Stimulated activated CD8-positive, alpha-beta memory T cell treated with anti-CD3 and anti-CD28 coated beads, Interleukin-4, amount 100 ng/mL, for 48 hours (primary cell): ENCODE data around the gene PRUNE1.

ENCODE experiments used
- DNase-seq: peaks from one replicate; pipeline ENCODE4 v3.0.0-alpha.2; 2020

Gene PRUNE1

DNA sequence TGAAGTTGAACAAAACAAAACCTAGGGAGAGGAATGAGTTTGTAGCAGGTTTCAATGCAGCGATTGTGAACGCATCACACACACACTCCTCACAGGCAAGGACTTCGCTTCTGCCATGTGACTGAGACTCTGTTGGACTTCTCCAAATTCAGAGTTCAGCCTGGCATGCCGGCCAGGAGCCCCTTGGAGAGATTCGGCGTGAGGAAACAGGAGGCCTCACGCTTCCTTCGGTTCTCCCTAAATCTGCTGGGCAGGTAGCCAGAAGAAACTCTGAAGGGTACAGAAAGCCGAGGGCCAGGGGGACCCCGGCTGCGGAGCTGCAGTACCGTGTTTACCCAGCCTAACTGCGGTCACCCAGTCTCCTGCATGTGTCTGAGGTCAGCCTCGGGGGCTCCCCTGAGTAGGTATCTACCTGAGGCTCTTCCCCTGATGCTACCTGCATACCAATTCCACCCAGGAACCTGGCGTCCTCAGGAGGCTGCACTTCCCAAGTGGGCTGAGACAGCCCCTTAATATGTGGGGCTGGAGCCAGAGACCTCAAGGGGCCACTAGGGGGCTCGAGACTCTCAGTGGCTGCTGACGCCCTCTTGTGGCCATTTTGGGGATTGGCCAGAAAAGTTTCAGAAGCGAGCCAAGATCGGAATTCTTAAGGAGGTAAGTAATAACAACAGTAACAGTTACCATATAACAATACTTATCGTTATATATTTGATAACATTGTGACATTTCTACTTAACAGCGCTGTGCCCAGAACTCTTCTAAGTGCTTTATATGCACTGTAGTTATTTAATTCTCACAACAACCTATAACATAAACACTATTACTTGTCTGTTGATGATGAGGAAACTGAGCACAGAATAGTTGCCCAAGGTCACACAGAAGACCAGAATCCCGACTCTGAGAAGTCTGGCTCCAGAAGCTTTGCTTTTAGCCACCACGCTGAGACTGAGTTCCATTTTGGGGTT, 28.9 kb upstream of the PRUNE1 start:
- peak; percentile 94 for DNase-seq

DNA sequence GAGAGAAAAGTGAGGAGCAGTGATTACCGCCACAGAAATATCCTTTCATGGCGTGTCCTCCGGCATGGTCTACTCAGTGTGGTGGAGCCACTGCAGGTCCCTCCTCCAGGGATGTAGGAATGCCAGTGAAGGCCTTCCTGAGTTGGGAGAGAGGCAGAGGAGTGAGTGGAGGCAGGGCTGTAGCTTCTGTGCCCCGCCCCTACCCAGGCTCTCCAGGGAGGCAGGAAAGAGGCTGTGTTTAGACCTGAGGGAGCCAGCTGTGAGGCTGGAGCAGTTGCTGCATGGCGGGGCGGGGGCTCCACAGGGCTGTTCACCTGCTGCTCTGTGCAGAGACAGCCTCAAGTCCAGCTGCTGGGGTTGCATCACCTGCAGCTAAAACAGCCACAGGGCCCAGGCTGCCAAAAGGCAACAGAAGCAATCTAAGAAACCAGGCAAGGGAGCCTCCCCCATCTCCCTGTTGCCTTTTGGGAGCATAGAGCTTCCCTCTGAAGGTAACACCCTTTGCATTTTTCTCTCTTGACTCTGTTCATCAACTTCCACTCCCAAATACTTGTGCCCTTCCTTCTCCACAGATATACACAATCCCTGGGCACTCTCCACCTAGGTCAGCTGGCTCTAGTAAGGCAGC, 27.0 kb upstream of the PRUNE1 start:
- DNase-seq, result no peak

DNA sequence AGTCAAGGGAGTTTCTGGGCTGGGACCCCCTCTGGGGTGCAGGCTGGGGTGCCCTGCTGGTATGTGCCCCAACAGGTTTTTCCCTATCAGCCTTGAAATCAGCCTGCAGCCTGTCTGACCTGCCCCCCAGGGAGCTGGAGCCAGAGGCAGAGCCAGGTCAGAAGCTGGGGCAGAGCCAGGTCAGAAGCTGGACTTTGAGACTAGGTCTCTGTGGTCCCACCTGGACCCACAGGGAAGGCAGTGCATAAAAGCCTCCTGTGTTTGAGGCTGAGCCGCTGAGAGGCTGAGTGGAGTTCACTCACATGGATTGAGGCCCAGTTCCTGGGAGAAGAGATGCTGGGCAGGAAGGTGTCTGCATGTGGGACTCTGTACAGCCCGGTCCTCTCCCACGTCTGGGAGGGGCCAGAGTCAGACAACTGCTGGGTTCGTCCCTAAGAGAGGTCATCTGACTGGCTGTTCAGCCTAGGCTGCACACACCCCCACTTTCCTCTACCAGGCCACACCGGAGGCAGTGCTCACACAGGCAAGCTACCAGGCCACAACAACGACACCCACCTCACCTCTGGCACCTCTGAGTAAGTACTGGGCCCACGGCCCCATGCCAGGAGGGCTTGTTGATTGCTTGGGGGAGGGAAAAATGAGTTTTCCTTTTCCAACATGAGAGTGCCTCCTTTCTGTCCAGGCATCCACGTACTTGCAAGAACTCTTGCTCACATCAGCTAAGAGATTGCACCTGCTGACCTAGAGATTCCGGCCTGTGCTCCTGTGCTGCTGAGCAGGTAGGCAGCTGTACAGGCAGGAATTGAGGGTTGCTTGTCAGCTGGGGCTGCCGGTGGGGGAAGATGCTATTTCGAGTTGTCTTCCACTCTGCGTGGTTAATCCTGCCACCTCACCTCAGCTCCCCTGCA, 26.2 kb upstream of the PRUNE1 start, which contains the start of gene ANXA9:
TSS of gene ANXA9 (plus strand) at position 488 of the 908 bp plus-strand sequence. CDS start 814 bp downstream, outside the sequence.
- no peak for DNase-seq

DNA sequence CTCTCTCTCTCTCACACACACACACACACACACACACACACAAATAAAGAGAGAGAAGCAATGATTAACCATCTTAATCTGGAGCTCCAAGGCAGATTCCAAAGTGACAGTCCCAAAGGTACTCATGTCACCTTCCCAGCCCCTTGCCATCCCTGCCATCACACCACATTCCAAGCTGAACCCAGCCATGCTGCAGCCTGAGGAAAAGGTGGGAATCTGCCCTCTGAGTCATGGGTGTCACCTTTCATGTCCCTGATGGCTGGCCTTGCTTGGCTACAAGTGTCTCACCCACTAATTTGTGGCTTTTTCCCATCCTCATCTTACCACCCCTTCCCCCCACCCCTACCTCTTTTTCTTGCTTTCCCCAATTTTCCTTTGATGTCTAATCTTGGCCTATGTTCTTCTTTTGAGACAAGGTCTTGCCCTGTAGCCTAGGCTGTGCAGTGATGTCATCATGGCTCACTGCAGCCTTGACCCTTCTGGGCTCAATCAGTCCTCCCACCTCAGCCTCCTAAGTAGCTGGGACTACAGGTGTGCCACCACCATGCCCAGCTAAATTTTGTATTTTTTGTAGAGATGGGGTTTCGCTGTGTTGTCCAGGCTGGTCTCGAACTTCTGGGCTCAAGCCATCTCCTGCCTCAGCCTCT, 22.9 kb upstream of the PRUNE1 start:
- DNase-seq, result no peak

DNA sequence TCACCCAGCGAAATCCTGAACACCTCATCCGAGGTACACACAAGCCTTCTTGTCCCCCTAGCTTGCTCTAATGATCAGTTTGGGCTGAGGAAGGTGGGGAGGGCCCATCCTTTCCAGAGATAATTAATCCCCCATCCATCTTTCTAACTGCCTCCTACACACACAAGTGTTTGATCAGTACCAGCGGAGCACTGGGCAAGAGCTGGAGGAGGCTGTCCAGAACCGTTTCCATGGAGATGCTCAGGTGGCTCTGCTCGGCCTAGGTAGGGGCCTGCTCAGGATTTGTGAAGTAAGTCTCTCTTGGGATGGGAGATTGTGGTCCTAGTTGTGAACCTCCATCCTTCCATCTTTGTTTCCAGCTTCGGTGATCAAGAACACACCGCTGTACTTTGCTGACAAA, 20.3 kb upstream of the PRUNE1 start:
- DNase-seq, result no peak

DNA sequence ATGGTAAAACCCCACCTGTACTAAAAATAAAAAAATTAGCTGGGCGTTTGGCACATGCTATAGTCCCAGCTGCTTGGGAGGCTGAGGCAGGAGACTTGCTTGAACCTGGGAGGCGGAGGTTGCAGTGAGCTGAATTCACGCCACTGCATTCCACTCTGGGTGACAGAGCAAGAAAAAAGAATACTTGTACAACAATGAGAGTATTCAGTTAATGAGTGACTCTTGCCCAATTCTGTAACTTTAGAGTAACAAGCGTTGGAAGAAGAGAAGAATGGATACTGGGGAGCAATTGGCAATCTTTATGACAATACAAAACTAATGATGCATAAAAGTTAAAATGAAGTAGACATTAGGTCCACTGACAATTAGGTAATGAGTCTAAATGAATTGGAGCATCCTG, 15.6 kb upstream of the PRUNE1 start:
- no peak for DNase-seq

DNA sequence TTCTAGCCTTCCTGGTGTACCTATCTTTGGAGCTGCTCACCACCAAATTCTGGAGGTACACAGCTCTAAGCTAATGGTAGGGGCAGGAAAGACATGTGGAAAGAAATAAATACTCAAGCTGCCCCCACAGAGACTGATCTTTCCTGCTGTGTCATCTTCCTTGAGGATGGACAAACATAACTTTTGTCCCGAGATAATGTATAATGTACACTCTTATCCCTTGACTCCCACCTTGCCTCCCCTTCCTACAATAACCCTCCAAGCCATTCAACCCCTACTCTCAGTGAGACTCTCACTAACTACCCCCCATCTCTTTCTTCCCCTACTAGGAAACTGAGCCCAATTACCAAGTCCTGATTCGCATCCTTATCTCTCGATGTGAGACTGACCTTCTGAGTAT, 14.0 kb upstream of the PRUNE1 start:
- no peak for DNase-seq

DNA sequence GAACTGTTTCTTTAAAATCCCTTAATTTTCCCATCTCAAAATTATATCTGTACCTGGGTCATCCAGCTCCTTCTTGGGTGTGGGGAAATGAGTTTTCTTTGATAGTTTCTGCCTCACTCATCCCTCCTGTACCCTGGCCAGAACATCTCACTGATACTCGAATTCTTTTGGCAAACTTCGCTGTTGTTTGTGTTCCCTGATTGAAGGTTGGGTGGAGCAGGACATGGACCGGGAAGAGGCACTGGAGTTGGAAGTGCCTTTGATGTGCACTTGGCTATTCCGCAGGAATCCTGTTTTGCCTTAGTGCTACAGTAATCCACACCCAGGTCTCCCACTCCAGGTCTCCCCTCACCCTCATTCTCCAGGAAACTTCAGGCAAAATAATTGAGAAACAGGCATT, 12.8 kb upstream of the PRUNE1 start:
- no peak for DNase-seq

DNA sequence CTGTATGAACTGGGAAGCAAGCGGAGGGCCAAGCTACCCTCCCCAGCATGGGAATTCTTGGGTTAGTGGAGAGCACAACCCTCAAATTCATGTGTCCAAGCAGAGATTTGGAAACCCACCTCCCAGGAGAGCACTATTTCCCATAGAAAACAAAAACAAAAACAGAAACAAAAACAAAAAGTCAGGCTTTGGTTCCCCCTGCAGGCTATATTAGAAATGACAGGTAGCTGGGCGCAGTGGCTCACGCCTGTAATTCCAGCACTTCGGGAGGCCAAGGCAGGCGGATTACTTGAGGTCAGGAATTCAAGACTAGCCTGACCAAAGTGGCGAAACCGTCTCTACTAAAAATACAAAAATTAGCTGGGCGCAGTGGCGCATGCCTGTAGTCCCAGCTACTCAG, 12.4 kb upstream of the PRUNE1 start:
- DNase-seq, result no peak

DNA sequence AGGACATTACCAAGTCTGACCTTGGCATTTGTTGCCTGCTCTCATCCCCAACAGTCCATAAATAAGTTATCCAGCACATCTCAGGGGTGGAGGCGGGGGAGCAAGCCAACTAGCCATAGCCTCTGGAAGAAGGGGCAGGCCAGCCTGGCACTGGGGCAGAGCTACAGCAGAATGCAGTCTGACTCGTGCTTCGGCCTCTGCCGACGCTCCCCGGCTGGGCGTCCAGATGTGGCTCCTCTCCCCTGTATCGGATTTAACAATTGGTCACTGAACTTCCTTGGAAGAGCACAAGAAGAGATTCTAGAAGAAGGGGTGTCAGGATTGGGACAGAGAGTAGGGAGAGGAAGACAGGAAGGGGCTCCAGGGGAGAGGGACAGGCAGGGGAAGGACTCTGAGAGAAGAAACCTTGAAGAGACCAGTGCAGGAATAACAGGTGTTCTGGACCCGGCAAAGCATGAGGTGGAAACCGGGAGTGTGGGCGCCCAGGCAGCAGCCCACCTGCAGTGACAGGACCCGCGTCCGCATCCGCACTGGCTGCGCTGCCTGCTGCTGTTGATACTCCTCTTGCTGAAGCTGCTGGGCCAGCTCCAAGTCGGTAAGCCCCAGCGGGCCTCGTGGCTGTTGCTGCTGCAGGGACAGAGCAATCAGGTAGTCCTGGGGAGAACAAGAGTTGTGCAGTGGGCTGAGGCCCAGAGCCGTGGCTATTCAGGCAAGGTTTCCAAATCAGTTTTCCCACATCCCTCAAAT, 10.9 kb upstream of the PRUNE1 start:
- DNase-seq, result no peak

DNA sequence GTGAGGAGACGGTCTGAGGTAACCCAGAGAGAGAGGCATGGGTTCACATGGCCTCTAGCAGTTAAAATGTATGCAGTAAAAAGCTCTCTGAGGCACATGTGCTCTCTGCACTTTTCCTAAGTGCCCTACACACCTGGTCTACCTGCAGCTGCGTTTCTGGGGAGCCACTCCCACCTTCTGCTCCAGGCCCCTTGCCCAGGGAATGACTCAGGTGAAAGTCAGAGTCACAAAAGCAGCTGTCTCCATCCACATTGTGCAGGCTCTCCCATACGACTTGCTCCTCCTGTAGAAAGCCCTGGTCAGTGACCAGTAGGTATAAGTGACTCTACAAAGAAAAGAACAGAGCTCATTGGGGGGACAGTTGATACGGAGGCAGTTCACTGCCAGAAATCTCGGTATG, 10.3 kb upstream of the PRUNE1 start:
- no peak for DNase-seq

DNA sequence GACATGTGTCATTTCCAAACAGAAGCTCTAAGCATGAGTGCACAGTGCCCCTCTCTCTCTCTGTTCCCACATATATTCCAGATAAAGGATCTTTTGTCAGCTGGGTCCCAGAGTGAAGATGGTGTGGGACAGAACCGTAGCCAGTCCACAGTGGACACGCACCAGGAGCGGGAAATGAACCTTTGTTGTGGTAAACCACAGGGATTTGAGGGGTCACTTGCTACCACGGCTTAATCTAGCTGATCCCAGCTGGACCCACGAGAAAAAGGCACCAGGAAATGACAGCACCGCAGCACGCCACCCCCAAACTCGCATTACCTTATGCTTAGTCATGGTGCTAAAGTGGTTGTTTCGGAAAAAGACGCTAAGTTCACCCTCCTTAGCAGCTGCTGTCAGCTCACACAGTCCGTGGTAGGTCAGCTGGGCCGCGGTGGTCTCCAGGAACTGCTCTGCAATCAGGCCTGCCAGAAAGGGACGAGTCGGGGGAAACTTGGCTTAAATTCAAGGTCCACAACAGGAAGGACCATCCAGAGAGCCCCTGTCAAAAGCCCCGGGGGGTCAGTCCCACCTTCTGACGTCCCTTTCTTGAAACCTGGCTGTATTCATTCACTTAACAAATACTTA, 9.1 kb upstream of the PRUNE1 start:
- peak; percentile 49 for DNase-seq

DNA sequence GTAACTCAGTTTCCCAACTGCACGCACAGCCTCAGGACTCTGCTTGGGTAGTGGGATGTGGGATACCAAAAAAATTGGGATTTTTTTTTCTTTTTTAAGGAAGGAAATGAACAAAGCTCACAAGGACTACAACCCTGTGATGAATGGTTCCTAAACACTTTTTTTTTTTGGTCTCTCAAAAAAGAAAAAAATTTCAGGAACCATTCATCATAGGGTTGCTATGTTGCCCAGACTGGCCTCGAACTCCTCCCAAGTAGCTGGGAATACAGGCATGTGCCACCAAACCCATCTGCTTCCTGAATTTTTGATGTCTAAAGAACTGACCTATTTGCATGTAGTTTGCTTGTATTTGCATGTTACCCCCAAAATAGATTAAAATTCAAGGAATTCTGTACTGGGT, 8.3 kb upstream of the PRUNE1 start:
- no peak for DNase-seq

DNA sequence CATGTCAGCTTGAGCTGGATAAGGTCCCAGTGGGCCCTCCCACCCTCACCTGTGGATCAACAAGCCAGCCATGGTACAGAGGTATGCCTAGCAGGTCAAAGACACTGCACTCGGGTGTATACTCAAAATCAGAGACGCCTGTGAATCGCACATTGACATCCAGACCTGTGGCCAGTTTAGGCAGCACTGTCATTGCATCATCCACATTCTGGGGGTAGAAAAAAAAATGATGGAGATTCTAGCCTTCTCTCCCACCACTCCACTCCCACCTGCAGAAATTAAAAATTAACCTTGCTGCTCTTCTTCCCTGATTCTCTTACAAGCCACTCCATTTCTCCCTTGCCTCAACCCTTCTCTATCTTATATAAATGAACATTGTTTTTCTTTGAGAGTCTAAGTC, 7.8 kb upstream of the PRUNE1 start:
- DNase-seq, result no peak

DNA sequence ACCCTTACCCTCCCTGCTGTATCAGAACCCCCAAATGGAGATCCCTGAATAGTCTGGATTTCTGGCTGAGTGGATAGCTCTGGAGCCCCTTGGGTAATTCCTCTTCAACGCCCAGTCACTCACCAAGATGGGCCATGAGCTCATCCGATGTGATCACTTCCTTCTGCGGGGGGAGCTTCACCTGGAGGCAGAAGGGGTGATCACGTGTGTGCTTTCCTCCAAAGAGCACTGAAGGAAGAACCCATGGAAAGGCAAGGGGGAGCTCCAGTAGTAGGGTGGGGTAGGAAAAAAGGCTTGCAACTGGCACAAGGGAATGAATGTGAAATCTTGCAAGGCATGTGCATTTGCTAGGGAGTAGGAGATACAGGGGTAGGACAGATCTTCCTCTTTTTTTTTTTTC, 6.6 kb upstream of the PRUNE1 start:
- no peak for DNase-seq

DNA sequence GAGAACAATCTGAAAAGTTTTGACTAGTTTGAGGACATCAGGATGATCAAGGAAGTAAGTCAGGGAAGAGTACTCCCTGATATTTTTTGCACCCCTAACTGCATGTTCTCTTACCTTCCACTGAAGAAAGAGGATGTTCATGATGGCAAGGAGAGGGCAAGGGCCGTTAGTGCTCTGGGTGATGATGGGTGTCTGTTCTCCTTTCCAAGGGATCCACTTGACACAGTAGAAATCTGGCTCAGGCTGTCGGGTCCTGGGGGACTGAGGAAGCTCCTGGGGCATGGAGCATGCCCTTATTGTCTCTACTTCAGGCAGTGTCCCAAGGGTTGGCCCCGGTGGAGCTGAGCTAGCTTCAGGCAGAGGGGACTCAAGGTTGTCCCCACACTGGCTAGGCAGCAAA, 6.2 kb upstream of the PRUNE1 start:
- no peak for DNase-seq

DNA sequence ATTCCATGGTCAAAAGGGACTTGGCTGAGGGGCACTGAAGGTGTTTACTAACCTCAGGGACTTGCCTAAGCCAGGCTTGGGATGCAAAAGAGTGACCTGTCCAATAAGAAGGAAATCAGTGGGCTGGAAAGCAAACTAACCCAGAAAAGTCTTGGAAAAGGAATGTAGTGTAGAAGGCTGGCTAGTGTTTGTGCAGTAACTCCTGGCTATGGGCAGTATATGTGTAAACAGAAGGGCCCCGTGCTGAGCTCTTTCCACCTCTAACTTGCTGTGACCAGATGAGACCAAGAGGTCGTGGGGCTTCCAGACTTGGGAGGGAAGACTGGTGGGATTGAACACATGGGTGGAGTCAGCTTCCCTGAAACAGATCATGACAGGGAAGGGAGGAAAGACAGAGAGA, 5.6 kb upstream of the PRUNE1 start:
- DNase-seq, result no peak

DNA sequence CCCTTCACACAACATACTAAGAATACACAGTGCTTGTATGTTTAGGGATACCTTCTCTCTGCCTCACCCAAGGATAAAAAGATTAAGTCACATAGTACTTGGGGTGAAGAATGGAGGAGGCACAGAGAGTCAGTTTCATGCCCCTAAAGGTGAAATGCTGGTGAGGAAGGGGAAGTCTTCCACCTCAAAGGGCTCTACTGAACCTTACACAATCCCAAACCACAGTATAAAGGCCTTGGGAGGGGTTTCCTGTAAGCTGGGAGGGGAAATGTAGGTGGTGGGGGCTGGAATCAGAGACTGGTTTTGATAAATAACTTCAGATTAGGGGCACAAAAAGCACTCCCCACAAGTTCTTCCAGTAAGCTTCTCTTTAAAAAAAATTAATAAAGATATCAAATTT, 5.1 kb upstream of the PRUNE1 start:
- DNase-seq, result no peak

DNA sequence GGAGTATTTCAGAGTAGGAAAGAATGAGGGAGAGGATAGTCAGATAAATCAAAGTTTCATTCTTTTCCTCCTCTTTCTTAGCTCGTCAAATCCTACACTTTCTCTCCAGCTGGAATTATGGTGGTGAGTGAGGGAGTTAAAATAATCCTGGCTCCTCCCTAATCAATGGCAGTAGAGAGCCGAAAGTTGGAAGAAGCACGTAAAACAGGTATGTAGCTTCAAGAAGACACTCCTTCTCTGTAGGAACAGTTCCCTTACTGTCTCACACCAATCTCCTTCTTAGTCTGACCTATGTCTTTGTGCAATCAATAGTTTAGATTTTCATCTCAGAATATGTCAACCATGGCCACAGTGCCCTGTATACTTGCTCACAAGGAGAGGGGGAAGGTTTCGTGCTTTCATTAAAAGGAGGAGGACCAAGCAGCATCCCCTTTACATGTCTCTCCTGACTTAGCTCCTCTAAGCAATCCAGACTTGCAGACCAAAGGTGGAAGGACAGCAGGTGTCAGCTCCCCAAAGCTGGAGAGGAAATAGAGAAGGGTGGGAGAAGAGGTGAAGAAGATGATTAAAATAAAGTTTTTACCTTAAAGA, 2.4 kb upstream of the PRUNE1 start:
- no peak for DNase-seq

DNA sequence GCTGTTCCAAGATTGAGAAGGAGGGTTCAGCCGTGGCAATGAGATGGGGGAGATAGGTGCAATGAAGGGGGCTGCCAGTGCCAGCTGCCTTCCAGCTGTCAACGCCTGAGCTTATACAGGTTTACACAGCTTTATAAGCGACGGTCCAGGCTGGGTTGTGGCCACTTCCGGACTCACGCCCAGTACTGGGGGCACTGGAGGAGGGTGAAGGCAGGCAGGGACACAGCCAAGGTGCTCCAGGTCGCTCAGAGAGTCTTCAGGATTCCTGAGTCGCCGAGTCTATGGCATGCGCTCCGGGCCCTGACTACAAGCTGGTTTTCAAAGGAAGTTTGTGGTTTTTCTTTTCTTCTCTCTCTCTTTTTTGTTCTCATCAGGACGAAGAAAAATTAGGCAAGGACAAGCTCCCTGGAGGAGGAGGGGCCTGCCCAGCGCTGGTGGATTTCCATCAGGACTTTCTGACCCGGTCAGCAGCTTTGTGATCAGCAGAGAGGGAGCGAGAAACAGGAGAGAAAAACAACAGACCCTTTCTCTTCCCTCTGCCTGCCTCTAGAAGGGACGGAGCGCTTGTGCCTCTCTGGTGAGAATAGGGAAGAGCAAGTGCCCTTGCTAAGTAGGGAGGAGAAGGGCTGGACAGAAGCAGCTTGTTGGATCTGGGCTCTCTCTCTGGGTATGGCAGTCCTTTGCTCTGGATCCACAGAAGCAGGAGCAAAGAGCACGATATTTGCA, 1.8 kb upstream of the PRUNE1 start, which contains the start of gene MINDY1:
TSS of gene MINDY1 (minus strand) at position 576 of the 726 bp plus-strand sequence. CDS start 4,285 bp downstream, outside the sequence.
- peak; percentile 56 for DNase-seq
